SJCRH30 (cell line): ENCODE data around the gene CRABP1. TPM values are rescaled to one million over a fixed set of nuclear protein-coding genes. Genes with fewer than 3 reads are reported as not detected.
A peak's percentile ranks its signal among the peaks of the same experiment; 100 is the strongest.
"Not testable (repeated sequence)": the region's sequence is repeated elsewhere in the genome, so short reads cannot be mapped to it uniquely, and the experiment has no call there.

Experiments used
- DNase-seq, 2 experiments: peaks; one replicate each; pipeline ENCODE4 v3.0.0-alpha.2; 2015 to 2020
- H3K27ac ChIP-seq: fragments of 250-450 bp; sonication (Bioruptor Pico); 2 replicates; pipeline ENCODE4 v1.5.1; 2020; ENCODE audit warnings: mild to moderate bottlenecking, moderate library complexity
- H3K27me3 ChIP-seq: fragments of 250-450 bp; sonication (Bioruptor Pico); 2 replicates; pipeline ENCODE4 v1.5.1; 2020; ENCODE audit warnings: mild to moderate bottlenecking, moderate library complexity
- H3K36me3 ChIP-seq: fragments of 250-450 bp; sonication (Bioruptor Pico); 2 replicates; pipeline ENCODE4 v1.5.1; 2020; ENCODE audit warnings: mild to moderate bottlenecking, moderate library complexity
- H3K4me1 ChIP-seq: fragments of 250-450 bp; sonication (Bioruptor Pico); 2 replicates; pipeline ENCODE4 v1.5.1; 2020; ENCODE audit warnings: mild to moderate bottlenecking, moderate library complexity
- H3K4me3 ChIP-seq: fragments of 250-450 bp; sonication (Bioruptor Pico); 2 replicates; pipeline ENCODE4 v1.5.1; 2020; ENCODE audit warnings: mild to moderate bottlenecking, moderate library complexity
- H3K9me3 ChIP-seq: fragments of 250-450 bp; sonication (Bioruptor Pico); replicated peaks from 2 replicates; pipeline ENCODE4 v1.5.1; 2020; ENCODE audit warnings: mild to moderate bottlenecking, moderate library complexity
- total RNA-seq: library from RNA; depleted of rRNA; stranded (reverse); fragments of >200 nt; shearing (Covaris generic); gene quantifications from 2 replicates; pipeline ENCODE4 v1.2.3, GENCODE V29; 2014

The CRABP1 gene
- total RNA-seq, 1 experiment from 2014 or later, result not detected

- Histone ChIP-seq H3K4me1 (no peaks in the 10 kb centered on the region), H3K9me3 (no peaks in the 10 kb centered on the region), H3K27ac (no peak overlapping the region), H3K4me3 (no peak overlapping the region), H3K27me3 (peaks cover 14% of the 10 kb centered on the region), H3K36me3 (no peaks in the 10 kb centered on the region)
- DNase-seq, result no peak
Observed at GRCh38 chr15:78366342-78366741, 26.2 kb downstream of the CRABP1 start.

GRCh38 chr15:78368651-78369050 lies 28.5 kb downstream of the CRABP1 start:
- H3K36me3 ChIP-seq, result no peaks in the 10 kb centered on the region
- peaks cover 14% of the 10 kb centered on the region for H3K27me3 ChIP-seq
- no peak overlapping the region for H3K27ac ChIP-seq
- H3K4me3 ChIP-seq, result no peak overlapping the region
- no peaks in the 10 kb centered on the region for H3K9me3 ChIP-seq
- no peaks in the 10 kb centered on the region for H3K4me1 ChIP-seq
- DNase-seq, result no peak

GRCh38 chr15:78369161-78369560 lies 29.0 kb downstream of the CRABP1 start:
- peaks cover 14% of the 10 kb centered on the region for H3K27me3 ChIP-seq
- no peak for DNase-seq
- H3K9me3 ChIP-seq, result no peaks in the 10 kb centered on the region
- no peak overlapping the region for H3K4me3 ChIP-seq
- H3K36me3 ChIP-seq, result no peaks in the 10 kb centered on the region
- no peaks in the 10 kb centered on the region for H3K4me1 ChIP-seq
- no peak overlapping the region for H3K27ac ChIP-seq

DNA sequence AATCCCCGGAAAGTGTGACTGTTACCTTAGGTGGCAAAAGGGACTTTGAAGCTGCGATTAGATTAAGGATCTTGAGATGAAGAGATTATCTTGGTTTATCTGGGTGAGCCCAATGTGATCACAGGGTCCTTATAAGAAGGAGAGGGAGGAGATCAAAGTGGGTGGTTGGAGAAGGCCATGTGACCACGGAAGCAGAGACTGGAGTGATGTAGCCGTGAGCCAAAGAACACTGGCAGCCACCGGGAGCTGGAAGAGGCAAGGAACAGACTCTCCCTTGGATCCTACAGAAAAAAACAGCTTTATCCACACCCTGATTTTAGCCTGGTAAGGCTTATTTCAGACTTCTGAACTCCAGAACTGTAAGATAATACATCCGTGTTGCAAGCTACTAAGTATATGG lies 29.9 kb downstream of the CRABP1 start:
- Histone ChIP-seq H3K4me3 (no peak overlapping the region), H3K27me3 (peaks cover 14% of the 10 kb centered on the region), H3K9me3 (no peaks in the 10 kb centered on the region), H3K36me3 (no peaks in the 10 kb centered on the region), H3K27ac (no peak overlapping the region), H3K4me1 (no peaks in the 10 kb centered on the region; the same call in 1 of the 2 replicates)
- no peak for DNase-seq

DNA sequence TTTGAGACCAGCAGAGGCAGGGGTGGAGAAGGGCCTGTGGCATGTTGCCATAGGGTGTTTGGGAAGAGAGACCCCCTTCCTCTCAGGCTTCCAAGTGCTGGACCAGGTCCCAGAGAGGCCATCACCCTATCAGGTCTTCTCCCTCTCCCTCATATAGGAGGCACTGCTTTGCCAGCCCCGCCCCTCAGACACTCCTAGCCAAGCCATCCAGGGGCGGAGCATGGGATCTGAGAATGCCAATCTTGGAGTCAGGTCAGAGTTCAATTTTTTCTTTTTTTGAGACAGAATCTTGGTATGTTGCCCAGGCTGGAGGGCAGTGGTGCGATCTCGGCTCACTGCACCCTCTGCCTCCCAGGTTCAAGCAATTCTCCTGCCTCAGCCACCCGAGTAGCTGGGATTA lies 32.7 kb downstream of the CRABP1 start:
- DNase-seq, result no peak
- Histone ChIP-seq H3K27ac (no peak overlapping the region), H3K36me3 (no peaks in the 10 kb centered on the region), H3K9me3 (no peaks in the 10 kb centered on the region), H3K4me1 (no peaks in the 10 kb centered on the region; the same call in 1 of the 2 replicates), H3K27me3 (peaks cover 11% of the 10 kb centered on the region; the same call in 1 of the 2 replicates), H3K4me3 (no peak overlapping the region)

DNA sequence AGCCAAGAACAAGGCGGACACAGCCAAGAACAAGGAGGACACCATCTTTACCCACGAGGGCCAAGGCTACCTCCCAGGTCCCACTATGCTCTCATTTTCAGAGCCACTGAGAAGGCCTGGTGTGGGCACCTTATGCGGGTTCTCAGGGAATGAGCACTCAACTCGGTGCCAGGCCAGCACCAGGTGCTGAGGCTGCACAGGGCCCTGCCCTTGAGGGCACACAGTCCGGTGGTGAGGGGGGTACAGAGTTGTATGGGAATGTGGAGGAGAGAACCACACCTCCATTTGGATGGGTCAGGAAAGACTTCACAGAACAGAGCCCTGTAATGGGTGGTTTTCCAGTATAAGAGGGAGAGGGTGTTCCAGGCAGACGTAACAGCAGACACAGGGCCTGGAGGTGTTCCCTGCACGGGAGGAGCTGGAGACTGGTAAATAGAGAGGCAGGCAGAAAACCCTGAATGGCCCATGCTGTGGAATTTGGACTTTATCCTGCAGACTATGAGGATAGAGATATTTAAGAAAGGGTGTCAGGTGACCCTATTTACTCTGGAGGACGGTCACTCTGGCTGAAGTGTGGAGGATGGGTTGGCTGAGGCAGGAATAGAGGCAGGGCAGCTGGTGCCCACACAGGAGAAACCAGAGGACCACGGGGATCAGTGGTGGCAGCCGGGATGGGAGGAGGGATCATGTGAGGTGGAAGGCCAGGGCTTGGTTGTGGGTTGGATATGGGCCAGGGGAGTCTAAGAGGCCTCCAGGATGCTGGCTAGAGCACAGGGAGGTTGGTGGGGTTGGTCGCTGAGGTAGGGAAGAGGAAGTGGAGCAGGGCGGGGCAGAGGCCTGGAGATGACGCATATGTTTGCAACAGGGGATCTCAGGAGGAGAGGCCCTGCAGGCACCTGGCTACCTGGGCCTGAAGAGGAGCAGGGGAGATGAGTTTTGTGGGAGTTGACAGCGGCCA lies 34.6 kb downstream of the CRABP1 start:
- H3K4me1 ChIP-seq, result no peaks in the 10 kb centered on the region; the same call in 1 of the 2 replicates
- no peaks in the 10 kb centered on the region for H3K9me3 ChIP-seq
- H3K36me3 ChIP-seq, result no peaks in the 10 kb centered on the region
- H3K27ac ChIP-seq, result no peak overlapping the region
- H3K4me3 ChIP-seq, result no peak overlapping the region
- DNase-seq, result peak; percentile 54 to 55
- peaks cover 2% of the 10 kb centered on the region; the same call in 1 of the 2 replicates for H3K27me3 ChIP-seq

DNA sequence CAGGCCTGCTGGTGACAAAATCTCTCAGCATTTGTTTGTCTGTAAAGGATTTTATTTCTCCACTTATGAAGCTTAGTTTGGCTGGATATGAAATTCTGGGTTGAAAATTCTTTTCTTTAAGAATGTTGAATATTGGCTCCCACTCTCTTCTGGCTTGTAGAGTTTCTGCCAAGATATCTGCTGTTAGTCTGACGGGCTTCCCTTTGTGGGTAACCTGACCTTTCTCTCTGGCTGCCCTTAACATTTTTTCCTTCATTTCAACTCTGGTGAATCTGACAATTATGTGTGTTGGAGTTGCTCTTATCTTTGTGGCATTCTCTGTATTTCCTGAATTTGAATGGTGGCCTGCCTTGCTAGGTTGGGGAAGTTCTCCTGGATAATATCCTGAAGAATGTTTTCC lies 40.0 kb downstream of the CRABP1 start:
- not testable (repeated sequence) for H3K27me3 ChIP-seq, H3K4me3 ChIP-seq, DNase-seq, H3K36me3 ChIP-seq, H3K27ac ChIP-seq, H3K4me1 ChIP-seq, H3K9me3 ChIP-seq

GRCh38 chr15:78382114-78382880 lies 42.1 kb downstream of the CRABP1 start:
- Histone ChIP-seq H3K4me1 (no peaks in the 10 kb centered on the region), H3K27ac (no peak overlapping the region), H3K9me3 (no peaks in the 10 kb centered on the region), H3K36me3 (no peaks in the 10 kb centered on the region), H3K27me3 (peaks cover 14% of the 10 kb centered on the region; the same call in 1 of the 2 replicates), H3K4me3 (no peak overlapping the region)
- DNase-seq, result no peak

DNA sequence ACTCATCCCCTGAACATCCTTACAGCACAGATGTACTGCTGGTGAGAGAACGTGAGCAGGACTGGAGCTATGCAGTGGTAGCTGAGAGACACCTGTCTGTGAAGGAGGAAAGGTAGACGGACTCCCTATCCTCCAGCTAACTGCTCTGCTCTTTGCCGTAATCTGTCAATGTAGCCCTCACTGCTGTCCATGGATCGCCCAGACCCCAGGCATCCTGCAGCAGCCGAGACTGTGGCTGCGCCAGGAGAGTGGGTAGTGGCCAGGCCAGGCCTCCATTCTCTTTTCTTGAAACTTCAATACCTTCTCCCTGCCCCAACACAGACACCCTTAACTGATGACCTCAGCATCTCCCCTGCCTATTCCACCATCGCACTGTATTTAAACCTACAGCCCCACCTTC lies 44.5 kb downstream of the CRABP1 start:
- no peak for DNase-seq

DNA sequence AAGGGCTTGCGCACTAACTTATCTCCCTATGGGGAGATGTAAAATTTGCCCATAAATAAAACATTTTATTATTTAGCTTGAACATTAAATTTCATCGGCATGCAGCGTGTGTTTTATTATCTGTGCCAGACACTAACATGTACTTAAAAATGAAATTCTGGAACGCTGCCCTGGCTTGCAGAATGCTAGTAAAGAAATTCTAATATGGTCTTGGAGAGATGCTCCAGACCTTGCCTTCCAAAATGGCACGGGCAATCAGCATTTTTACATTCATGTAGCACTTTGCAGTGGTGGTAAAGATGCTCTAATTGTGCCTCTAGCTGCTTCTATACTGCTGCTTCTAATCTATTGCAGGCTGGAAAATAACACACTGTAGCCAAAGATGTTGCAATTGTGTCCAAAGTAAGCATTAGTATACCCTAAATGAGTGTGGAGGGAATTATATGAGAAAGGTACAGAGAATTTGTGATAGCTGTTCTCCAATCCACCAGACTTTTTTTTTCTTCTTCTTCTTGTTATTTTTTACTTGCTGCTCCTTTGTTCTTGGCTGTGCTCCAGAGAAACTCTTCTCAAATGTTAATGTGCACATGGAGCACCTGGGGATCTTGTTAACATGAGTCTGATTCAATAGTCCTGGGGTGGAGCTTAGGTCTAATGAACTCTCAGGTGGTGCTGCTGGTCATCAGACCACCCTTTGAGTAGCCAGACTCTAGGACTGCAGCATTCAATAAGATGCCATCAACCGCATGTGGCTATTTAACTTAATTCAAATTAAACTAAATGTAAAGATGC lies 47.3 kb downstream of the CRABP1 start:
- no peak overlapping the region for H3K4me3 ChIP-seq
- peaks cover 22% of the 10 kb centered on the region; the same call in 1 of the 2 replicates for H3K27me3 ChIP-seq

More for the DNA sequence above, 44.5 kb downstream of the CRABP1 start:
- H3K27ac ChIP-seq, result no peak overlapping the region
- no peaks in the 10 kb centered on the region for H3K36me3 ChIP-seq
- no peak overlapping the region for H3K4me3 ChIP-seq
- H3K27me3 ChIP-seq, result peaks cover 22% of the 10 kb centered on the region; the same call in 1 of the 2 replicates
- H3K9me3 ChIP-seq, result no peaks in the 10 kb centered on the region
- no peaks in the 10 kb centered on the region for H3K4me1 ChIP-seq

GRCh38 chr15:78388865-78389264 lies 48.7 kb downstream of the CRABP1 start:
- H3K4me1 ChIP-seq, result no peaks in the 10 kb centered on the region
- DNase-seq, result no peak
- no peak overlapping the region for H3K4me3 ChIP-seq
- H3K9me3 ChIP-seq, result no peaks in the 10 kb centered on the region
- H3K27me3 ChIP-seq, result peaks cover 19% of the 10 kb centered on the region; the same call in 1 of the 2 replicates
- no peaks in the 10 kb centered on the region for H3K36me3 ChIP-seq
- H3K27ac ChIP-seq, result no peak overlapping the region

More for the DNA sequence above, 47.3 kb downstream of the CRABP1 start:
- no peaks in the 10 kb centered on the region for H3K4me1 ChIP-seq
- DNase-seq, result no peak
- H3K9me3 ChIP-seq, result no peaks in the 10 kb centered on the region
- H3K27ac ChIP-seq, result no peak overlapping the region
- H3K36me3 ChIP-seq, result no peaks in the 10 kb centered on the region

- Histone ChIP-seq H3K27ac (no peak overlapping the region), H3K4me1 (no peaks in the 10 kb centered on the region), H3K36me3 (no peaks in the 10 kb centered on the region), H3K9me3 (no peaks in the 10 kb centered on the region), H3K4me3 (no peak overlapping the region), H3K27me3 (peaks cover 21% of the 10 kb centered on the region; the same call in 1 of the 2 replicates)
- no peak for DNase-seq
Observed at GRCh38 chr15:78389322-78389721, 49.2 kb downstream of the CRABP1 start.

DNA sequence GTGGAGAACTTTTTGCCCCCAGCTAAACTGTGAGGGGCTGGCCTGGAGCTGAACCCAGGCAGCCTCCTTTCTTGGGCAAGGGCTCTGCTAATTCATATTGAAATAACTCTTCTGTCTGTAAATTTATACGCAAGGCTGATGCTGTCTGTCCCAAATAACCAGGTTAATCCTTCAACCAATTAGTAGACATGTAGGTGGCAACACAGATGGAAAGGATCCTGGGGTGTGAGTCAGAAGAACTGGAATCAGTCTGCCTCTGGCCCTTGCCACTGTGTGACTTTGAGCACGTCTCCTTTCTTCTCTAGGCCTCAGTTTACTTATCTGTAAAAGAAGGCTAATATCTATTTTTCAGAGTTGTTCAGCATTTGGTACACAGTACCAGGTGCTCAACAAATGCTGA lies 49.6 kb downstream of the CRABP1 start:
- no peaks in the 10 kb centered on the region for H3K36me3 ChIP-seq
- no peak for DNase-seq
- no peak overlapping the region for H3K4me3 ChIP-seq
- H3K4me1 ChIP-seq, result no peaks in the 10 kb centered on the region
- H3K27me3 ChIP-seq, result peaks cover 21% of the 10 kb centered on the region; the same call in 1 of the 2 replicates
- no peaks in the 10 kb centered on the region for H3K9me3 ChIP-seq
- no peak overlapping the region for H3K27ac ChIP-seq

GRCh38 chr15:78390242-78390641 lies 50.1 kb downstream of the CRABP1 start:
- H3K4me3 ChIP-seq, result no peak overlapping the region
- no peaks in the 10 kb centered on the region for H3K9me3 ChIP-seq
- peaks cover 18% of the 10 kb centered on the region; the same call in 1 of the 2 replicates for H3K27me3 ChIP-seq
- DNase-seq, result no peak
- no peak overlapping the region for H3K27ac ChIP-seq
- H3K36me3 ChIP-seq, result no peaks in the 10 kb centered on the region
- peaks cover under 1% of the 10 kb centered on the region; the same call in 1 of the 2 replicates for H3K4me1 ChIP-seq
